HG02642 (cell line): Measurements from ENCODE around the gene IQCF2.
"Not testable (repeated sequence)": the region's sequence is repeated elsewhere in the genome, so short reads cannot be mapped to it uniquely, and the experiment has no call there.

Experiments used
- ATAC-seq: cut with Tn5 transposase; IDR thresholded peaks from one replicate; pipeline ENCODE4 v1.9.1; 2021; ENCODE audit warnings: mild to moderate bottlenecking; ENCODE audit not compliant: unreplicated experiment, poor library complexity

The IQCF2 gene

DNA sequence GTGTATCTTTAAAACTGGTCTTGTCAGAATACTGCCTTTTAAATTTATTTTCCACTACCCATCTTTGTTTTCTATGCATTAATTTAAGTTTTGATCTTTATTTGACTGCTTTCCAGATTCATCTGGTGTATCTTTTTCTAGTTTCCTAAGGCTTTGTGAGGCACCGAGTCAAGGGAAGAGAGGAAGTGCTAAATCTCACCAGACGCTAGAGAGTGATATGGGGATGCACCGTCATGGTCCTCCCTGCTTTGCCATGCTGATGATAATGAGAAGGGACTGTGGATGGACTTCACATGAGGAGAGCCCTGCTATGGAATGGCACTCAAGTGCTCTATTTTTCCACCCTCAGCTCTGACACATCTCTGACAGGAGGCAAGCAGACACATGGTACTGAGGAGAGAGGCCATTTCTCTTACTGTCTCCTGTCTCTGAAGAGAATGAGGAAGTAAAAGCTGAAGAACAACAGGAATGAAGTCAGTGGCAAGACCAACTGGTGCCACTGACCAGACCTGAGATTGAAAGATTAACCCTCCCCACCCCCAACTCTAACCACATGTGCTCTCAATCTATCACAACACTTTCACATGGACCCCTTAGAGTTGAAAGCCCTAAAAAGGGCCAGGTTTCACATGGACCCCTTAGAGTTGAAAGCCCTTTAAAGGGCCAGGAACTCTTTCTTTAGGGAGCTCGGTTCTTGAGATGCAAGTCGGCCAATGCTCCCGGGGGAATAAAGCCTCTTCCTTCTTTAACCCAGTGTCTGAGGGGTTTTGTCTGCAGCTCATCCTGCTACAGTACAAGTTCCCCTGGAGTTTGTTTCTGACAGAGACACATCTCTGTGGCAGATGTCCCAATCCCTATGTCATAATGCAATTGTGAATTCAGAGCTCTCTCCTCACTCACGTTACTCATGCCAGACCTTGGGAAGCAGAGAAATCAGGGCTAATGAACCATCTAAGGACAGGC lies at the start of gene IQCF2:
TSS of gene IQCF2 (plus strand) at position 913 of the 963 bp plus-strand sequence. CDS start 52 bp downstream, outside the sequence.
- ATAC-seq = no peak

- ATAC-seq = no peak
Observed at GRCh38 chr3:51813539-51813938, 47.9 kb upstream of the IQCF2 start.

DNA sequence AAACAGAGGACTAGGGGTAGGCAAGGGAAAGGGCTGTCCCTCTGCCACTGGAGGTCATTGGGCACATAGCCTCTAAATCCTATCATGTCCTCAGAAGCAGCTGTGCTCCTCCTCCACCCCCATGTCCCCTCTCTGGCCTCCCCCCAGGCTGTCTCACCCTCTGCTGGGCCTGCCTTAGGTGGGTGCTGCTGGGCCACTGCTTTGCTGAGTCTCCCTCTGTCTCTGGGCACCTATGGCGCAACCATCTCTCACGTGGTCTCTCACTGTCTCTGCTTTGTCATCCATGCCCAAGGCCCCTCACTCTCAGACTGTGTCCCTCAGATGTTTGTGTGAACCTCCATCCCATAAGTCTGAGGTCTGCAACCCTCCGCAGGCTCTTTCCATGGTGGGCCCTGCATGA lies 47.4 kb upstream of the IQCF2 start:
- no peak for ATAC-seq

DNA sequence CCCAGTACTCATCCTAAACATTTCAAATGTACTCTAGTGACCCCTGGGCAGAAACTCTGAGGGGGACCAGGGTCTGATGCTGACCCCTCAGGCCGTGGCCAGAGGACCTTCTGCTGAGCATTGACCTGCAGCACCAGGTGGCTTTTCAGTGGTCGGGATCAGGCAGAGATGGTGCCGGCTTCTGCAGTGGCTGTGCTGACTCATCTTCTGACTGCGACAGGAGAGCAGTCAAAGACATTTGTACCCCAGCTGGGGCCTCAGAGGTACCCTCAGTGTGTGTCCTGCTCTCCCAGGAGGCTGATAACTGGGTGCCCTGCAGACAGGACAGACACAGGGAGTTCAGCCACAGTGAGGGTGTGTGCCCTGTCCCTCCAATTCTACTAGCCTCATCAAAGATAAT lies 45.8 kb upstream of the IQCF2 start:
- no peak for ATAC-seq

- no peak for ATAC-seq
Observed at GRCh38 chr3:51816723-51817122, 44.7 kb upstream of the IQCF2 start.

DNA sequence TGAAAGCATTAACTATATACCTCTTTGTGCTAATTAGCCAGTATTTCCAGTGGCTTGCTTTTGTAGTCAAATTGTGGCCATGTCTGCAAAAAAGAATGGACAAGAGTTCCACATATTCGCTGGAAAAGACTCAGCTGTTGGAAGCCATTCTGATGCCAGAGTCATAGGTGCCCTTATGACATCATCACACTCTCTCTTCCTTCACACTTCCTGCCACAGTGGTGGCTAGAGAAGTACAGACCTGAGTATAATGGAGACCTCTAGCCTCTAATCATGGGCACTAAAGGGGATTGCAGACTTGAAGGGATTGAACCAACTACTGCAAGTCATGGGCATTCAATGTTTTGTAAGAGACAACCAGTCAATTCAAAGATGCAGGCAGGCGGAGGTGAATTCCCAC lies 44.0 kb upstream of the IQCF2 start:
- no peak for ATAC-seq

DNA sequence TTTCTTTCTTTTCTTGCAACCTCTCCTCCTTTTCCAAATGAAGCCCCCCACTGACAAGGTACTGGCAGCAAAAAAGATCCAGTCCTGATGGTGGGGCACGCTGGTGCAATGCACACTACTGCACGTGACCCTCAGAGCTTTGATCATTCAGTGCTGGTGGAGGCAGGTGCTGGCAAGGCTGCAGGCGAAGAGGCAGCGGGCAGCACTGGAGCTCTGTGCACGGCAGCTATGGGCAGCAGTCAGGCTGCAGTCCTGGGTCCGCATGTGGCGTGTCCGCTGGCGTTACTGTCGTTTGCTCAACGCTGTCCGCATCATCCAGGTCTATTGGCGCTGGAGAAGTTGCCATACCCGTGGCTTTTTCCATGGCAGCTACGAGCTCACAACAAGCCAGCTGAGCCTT lies 42.3 kb upstream of the IQCF2 start:
- ATAC-seq = no peak

DNA sequence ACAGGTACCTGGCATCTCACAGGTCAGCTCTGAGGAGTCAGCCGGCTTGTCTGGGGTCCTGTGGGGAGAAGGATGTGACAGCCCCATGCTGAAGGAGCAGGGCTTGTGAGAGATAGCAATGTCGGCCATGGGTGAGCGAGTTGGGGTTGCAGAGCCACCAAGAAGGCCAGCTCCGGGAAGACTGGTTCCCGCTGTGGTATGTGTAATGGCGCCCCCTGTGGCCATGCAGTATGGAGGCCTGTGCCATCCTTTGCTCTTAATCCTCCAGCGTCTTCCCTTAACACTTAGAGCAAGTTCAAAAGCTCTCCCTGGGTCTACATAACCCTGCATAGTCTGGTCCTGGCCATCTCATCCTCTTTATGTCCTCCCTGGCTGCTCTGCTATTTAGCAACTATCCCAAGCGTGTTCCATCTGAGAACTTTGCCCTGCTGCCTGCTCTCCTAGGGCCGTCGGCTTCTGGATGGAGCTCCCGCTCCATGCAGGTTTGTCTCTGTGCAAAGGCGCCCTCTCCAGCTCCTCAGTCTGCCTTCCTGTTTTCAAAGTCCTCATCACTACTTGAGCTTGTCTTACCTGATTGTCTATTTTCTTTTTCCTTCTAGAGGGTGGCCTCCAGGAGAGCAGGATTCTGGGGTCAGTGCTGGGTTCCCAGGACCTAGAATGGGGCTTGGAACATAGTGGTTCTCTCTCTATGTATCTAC lies 41.6 kb upstream of the IQCF2 start:
- ATAC-seq = no peak

DNA sequence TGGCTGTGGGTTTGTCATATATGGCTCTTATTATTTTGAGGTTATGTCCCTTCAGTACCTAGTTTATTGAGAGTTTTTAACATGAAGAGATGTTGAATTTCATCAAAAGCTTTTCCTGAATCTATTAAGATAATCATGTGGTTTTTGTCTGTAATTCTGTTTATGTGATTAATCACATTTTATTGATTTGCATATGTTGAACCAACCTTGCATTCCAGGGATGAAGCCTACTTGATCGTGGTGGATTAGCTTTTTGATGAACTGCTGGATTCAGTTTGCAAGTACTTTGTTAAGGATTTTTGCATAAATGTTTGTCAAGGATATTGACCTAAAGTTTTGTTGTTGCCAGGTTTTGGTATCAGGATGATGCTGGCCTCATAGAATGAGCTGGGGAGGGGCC lies 33.1 kb upstream of the IQCF2 start:
- no peak for ATAC-seq

DNA sequence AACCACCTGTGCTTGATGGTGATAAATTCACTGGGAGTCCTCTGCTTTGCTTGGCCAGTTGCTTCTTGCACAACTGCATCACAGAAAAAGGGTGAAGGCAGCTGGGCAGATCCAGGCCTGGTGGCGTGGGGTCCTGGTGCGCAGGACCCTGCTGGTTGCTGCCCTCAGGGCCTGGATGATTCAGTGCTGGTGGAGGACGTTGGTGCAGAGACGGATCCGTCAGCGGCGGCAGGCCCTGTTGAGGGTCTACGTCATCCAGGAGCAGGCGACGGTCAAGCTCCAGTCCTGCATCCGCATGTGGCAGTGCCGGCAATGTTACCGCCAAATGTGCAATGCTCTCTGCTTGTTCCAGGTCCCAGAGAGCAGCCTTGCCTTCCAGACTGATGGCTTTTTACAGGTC lies 31.1 kb upstream of the IQCF2 start:
- no peak for ATAC-seq

GRCh38 chr3:51830836-51831385 lies 30.5 kb upstream of the IQCF2 start:
- ATAC-seq = no peak

GRCh38 chr3:51836606-51837005 lies 24.8 kb upstream of the IQCF2 start:
- no peak for ATAC-seq

- no peak for ATAC-seq
Observed at GRCh38 chr3:51845129-51845528, 16.3 kb upstream of the IQCF2 start.

DNA sequence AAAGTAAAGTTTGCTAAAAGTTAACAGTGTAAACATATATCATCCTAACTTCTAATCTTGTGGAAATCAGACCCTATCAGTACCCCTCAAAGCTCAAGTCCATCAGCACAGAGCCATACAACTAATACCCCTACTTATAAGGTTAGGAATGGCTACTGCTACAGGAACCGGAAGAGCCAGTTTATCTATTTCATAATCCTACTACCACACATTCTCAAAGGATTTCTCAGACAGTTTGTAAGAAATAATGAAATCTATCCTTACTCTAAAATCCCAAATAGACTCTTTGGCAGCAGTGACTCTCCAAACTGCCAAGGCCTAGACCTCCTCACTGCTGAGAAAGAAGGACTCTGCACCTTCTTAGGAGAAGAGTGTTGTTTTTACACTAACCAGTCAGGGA lies 6.0 kb upstream of the IQCF2 start:
- not testable (repeated sequence) for ATAC-seq

DNA sequence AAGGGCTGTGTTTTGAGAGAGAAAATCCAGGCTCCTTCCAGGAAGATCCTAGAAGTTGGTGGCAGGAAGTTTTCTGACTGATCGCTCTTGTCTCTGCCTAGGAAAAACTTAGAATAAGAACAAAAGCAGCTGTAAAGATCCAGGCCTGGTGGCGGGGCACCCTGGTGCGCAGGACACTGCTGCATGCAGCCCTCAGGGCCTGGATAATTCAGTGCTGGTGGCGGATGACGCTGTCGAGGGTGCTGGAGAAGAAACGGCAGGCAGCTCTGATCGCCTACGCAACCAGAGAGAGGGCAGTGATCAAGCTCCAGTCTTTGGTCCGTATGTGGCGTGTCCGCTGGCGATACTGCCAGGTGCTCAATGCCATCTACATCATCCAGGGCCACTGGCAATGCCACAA lies 1.5 kb downstream of the IQCF2 start:
- ATAC-seq = no peak

DNA sequence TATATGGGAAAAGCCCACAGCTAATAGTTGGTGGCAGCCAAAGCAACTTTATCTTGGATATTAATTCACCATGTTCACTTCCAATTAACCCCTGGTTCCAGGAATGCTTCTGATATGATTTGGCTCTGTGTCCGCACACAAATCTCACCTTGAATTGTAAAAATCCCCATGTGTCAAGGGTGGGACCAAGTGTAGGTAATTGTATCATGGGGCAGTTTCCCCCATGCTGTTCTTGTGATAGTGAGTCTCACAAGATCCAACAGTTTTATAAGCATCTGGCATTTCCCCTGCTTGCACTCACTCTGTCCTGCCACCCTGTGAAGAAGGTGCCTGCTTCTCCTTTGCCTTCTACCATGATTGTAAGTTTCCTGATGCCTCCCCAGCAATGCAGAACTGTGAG lies 7.5 kb downstream of the IQCF2 start:
- not testable (repeated sequence) for ATAC-seq

- ATAC-seq = no peak
Observed at GRCh38 chr3:51869304-51869703, 7.9 kb downstream of the IQCF2 start.

GRCh38 chr3:51873253-51873766 lies 11.9 kb downstream of the IQCF2 start:
- ATAC-seq = no peak

GRCh38 chr3:51873876-51874275 lies 12.5 kb downstream of the IQCF2 start:
- no peak for ATAC-seq

DNA sequence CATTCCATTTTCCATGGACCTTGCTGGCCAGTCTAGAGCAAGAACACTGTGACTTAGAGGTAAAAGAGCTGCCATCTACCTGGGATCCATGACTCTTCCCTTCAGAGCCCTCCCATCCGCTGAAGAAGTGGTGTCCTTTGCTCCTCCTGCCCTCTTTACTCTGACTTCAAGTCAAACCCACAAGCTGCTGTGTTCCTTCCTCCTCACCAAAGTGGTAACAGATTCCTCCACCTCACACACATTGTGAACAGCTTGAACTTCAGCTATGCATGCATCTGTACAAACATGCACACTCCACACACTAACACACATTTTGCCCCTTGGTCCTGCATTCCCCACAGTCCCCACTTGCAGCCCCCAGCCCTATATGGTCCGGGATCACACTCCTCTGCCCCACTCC lies 13.0 kb downstream of the IQCF2 start:
- ATAC-seq = no peak

DNA sequence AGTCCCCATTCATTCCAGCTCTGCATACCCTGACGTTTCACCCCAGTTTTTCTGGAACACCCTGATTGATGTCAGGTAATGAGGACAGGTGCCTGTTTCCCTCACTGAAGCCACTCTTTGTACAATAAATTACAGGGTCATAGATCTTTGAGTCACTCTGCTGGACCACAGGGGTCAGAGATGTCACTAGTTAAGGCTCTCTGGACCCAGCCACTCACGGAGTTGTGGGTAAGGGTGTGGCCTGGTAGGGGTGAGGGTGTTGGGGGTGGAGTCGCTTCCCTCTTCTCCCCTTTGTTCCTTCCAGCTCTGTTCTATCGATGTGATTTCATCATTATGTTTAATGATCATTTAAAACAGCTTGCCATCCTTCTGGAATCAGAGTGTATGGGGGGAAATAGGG lies 13.5 kb downstream of the IQCF2 start:
- no peak for ATAC-seq
